GM21528 (cell line): Measurements from ENCODE around the gene PTDSS2.
A peak's percentile ranks its signal among the peaks of the same experiment; 100 is the strongest.
"Not testable (repeated sequence)": the region's sequence is repeated elsewhere in the genome, so short reads cannot be mapped to it uniquely, and the experiment has no call there.

Experiments used
- ATAC-seq: cut with Tn5 transposase; IDR thresholded peaks from one replicate; pipeline ENCODE4 v1.9.1; 2021; ENCODE audit warnings: mild to moderate bottlenecking, moderate library complexity; ENCODE audit not compliant: unreplicated experiment, low FRiP score

Gene PTDSS2

DNA sequence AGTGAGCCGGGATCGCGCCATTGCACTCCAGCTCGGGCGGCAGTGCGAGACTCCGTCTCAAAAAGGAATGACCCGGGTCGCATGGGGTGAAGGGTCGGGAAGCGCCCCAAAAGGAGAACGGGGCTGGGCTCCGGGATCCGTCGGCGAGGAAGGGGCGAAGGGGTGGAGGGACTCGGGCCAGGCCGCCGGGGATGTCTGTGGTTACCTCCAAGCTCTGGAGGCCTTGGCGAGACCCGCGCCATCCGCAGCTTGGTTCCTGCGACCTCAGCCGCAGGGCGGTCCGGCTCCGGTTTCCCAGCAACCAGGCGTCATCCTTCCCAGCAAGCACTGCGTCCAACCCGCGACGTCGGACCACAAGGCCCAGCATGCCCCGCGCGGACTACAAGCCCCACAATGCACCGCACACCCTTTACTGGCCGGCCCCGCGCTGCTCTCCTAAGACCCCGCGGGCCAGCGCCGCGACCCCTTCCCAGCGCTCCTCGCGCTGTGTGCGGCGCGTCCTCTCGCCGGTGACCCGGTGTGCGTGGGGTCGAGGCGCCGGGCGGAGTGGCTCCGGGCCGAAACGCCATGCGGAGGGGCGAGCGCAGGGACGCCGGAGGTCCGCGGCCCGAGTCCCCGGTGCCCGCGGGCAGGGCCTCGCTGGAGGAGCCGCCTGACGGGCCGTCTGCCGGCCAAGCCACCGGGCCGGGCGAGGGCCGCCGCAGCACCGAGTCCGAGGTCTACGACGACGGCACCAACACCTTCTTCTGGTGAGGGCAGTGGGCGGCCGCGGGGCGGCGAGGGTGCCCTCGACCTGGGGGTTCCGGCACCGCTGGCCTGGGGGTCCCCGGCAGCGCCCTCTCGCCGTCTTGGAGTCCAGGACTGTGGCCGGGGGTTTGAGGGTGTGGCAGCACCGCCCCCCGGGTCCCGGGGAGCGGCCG lies at the start of gene PTDSS2:
TSS of gene PTDSS2 (plus strand) at position 391 of the 920 bp plus-strand sequence. CDS start at position 568, 177 bp downstream.
- peak; percentile 71 for ATAC-seq

DNA sequence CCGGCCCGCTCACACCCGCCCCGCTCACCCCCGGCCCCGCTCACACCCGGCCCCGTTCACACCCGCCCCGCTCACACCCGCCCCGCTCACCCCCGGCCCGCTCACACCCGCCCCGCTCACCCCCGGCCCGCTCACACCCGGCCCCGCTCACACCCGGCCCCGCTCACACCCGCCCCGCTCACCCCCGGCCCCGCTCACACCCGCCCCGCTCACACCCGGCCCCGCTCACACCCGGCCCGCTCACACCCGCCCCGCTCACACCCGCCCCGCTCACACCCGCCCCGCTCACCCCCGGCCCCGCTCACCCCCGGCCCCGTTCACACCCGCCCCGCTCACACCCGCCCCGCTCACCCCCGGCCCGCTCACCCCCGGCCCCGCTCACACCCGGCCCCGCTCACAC lies 48.9 kb upstream of the PTDSS2 start:
- not testable (repeated sequence) for ATAC-seq

- no peak for ATAC-seq
Measured at GRCh38 chr11:403021-403760, 46.9 kb upstream of the PTDSS2 start.

DNA sequence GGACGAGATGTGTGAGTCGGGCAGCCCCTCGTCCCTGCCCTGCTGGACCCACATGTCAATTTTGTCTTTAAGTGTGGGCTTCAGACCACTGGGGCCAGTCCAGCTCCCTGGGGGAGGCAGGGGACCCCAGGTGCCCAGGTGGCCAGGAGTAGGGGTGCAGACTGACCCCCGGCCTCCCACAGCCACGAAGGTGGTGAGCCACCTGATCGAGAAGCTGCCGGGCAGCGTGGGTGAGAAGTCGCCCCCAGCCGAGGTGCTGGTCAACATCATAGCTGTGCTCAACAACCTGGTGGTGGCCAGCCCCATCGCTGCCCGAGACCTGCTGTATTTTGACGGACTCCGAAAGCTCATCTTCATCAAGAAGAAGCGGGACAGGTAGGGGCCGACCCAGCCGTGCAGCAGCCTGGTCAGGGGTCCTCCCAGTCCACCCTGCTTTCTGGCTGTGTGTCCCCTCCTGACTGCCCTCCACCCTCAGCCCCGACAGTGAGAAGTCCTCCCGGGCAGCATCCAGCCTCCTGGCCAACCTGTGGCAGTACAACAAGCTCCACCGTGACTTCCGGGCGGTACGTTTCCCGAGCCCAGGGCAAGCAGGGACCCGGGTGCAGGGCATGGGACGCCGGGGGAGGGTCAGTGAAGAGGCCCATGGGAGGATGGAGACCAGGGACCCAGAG lies 46.2 kb upstream of the PTDSS2 start:
- ATAC-seq = no peak

- ATAC-seq = no peak
Measured at GRCh38 chr11:404551-405264, 45.4 kb upstream of the PTDSS2 start.

DNA sequence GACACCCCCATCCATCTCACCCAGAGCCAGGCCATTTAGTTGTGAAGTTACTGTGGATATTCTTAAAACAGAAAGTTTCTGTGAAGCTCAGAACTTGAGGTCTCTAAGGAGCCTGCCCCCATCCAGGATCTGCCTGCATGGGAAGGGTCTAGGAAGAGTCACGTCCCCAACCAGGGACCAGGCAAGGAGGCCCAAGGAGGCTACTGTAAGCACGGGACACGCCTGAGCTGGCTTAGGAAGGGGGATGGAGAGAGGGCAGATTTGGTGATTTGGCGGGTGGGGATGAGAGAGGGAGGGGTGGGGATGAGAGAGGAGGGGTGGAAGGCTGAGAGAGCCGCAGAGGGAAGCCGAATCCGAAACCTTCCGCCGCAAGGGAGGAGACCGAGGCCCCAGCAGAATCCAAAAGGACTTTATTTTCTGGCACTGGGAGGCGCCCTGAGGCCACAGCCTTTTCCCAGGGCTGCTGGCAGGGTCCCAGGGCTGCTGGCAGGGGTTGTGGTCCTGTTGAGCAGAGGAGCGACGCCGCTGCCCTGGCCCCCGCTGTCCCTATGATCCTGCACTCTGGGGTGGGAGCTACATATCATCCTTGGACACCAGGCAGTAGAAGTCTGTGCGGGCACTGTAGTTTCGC lies 44.6 kb upstream of the PTDSS2 start:
- ATAC-seq = no peak

- no peak for ATAC-seq
Measured at GRCh38 chr11:405954-406795, 43.9 kb upstream of the PTDSS2 start.

DNA sequence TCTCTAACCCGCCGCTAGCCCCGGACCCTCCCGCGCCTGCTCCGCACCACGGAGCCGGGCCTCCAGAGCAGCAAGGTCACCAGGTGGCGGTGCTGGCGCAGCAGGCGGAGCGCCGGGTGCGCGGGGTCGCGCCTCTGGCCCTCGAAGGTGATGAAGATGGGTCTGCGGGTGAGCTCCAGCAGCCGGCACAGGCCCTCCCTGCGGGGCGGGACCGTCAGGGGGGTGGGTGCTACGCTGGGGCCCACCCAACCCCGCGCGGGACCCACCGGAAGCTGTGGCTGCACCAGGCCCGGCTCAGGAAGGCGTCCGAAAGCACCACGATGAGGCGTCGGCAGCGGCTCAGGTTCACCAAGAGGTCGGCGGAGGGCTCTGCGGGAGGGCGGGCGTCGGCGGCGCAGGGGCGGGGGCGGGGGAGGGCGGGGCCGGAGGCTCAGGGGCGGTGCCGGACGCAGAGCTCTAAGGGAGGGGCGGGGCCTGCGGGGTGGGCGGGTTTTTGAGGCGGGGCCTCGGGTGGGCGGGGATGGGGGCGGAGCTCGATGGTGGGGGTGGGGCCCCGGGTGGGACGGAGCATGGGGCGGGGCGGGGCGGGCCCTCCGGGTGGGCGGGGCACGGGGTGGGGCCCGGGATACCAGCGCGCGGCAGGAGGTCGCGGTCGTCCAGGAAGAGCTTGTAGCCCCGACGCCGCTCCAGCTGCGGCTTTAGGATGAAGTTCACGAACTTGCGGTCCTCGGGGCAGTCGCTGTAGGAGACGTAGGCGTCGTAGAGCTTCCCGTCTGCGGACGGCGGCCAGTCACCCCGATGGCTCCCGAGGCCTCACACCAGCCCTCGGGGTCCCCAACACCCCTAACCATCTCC lies 43.1 kb upstream of the PTDSS2 start:
- ATAC-seq = no peak

DNA sequence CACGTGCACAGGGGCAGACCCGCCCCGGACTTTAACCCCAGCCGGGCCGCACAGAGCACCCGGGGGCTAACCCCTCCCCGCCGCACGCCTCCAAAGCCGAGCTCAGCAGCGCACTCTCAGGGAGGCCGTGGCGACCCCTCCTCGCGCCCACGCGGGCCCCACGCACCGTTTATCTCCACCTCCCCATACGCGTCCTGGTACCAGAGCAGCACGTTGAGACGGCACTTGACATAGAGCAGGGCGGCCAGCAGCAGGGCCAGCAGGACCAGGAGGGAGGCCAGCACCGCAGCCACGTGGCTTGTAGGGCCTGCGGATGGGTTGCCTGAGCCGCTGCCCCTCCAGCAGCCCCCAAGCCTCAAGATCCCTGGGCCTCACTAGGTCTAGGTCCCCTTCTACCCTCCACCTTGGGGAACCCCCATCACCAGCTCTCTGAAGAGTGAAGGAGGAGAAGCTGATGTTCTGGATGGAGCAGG lies 42.4 kb upstream of the PTDSS2 start:
- ATAC-seq = no peak

DNA sequence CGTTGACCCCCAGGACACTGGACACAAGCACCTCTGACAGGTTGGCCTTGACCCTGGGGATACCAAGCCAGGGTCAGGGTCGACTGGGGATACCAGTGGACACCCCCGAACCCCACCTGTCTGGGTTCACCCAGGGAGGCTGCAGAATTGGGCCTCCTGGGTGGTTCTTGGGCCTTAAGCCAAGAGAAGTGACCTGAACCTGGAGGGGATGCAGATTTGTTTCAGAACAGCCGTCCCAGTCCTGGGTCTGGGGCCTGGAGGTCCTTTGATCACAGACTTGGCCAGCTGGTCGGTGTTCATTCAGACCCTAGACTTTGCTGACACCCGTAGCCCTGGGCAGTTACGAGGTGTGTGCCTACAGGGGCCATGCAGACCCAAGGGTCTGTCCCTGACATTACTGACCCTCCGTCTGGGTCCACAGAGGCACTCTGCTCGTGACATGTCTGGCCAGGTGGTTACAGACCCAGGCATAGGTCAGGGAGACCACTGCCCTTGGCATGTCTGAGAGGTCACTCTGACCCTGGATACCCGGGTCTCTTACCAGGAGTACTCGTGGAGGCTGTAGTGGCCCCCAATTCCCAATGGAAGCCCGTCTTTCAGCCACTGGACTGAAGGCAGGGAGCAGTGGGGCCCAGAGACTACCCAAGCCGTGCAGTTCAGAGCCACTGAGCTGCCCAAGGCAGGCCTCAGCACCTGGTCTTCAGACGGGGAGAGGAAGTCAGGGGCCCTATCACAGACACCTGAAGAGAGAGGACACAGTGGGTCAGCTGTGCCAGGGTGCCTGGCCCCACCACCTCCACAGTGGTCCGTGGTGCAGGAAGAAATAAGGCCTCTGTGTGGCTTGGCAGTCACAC lies 41.7 kb upstream of the PTDSS2 start:
- ATAC-seq = no peak

DNA sequence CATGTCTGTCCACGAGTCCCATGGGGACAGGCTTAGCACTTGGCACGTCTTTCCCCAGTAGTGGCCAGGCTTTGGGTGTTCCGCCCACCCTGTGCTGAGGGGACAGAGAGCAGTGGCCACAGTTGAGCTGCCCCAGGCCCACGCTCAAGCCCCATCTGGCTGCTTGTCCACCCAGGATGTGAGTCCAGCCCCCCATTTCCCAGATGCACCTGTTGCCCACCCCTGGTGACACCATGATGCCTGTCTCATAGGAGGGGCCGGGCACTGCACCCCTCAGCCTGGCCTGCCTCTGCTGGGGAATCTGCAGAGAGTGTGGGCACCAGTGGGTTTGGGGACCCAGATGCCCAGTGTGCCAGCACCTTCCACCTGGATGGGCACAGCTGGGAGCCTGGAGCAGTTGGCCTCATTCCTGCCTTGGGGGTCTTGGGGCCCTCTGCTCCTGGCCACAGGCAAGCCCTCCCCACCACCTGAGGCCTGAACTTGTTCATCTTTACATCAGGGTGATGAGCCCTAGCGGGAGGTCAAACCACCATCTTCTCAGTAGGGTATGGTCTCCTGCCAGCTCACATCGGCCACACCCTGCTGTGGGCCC lies 41.0 kb upstream of the PTDSS2 start:
- ATAC-seq = no peak

- no peak for ATAC-seq
Measured at GRCh38 chr11:409600-410483, 40.2 kb upstream of the PTDSS2 start.

GRCh38 chr11:410711-411110 lies 39.4 kb upstream of the PTDSS2 start:
- not testable (repeated sequence) for ATAC-seq

GRCh38 chr11:411520-411919 lies 38.6 kb upstream of the PTDSS2 start:
- ATAC-seq = not testable (repeated sequence)

DNA sequence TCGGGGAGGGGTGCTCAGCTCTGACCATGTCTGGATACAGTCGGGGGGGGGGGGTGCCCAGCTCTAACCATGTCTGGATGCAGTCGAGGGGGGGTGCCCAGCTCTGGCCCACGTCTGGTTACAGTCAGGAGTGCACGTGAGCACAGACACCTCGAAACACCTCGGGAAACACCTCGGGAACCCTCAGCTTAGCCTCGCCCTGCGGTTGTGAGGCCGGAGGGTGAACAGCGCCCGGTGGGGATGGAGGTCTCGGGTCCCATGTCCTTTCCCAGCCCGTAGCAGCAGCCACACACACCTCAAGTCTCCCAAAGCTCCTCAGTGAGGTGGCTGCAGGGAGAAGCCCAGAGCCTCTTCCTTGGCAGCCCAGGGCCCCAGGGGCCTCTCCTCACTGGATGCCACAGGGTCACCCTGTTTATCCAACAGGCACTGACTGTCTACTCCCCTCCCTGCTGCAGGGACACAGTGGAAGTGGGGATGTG lies 37.4 kb upstream of the PTDSS2 start:
- ATAC-seq = no peak
